Measurements from ENCODE around the gene ZNF829.

ZNF829 gene

DNA sequence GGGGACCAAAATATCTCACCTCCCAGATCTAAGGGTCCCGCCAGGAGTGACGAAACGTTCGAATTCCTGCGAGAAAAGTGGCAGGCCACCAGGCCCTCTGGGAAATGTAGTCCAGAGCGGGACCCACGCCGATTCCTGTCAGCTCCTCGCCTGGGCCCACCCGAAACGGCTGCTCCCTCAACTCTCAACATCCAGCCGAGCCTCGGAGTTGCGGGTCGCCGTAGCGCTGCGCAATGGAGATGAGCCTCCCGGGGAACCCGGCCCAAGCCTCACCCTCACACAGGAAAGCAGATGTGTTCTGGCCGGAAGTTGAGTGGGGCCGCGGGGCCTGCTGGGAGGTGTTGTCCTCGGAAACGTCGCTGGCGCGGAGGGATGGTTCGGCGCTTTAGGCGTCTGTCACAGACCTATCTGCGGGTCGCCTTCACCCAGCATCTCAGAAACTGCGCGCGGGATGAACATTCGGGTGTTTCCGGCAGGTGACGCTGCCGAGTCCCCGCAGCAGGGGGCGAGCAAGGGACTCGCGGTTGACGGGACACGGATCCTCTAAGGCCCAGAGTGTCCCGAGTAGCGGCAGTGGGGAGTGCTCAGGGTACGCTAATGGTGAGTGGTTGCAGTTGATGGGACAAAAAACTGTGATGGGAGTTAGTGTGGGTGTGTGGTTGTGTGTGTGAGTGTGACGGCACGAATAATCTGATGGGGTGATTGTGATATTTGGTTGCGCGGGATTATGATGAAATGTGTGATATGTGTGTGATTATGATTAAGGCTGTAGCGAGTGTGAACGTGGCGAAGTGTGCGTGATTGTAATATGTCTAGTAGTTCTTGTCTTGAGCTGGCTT is at the start of gene ZNF829, which contains the start of gene ZNF568:
Gene ZNF829, minus strand, starts transcription at position 300 of the 839 bp plus-strand sequence. CDS start 1,124 bp downstream, outside the sequence.
Gene ZNF568, plus strand, starts transcription at position 341 of the 839 bp plus-strand sequence. CDS start 6,439 bp downstream, outside the sequence.
- DNase-seq, result peak; percentile 62 to 96 (median 88)

- DNase-seq, result no peak
Measured at GRCh38 chr19:36963280-36963679, 47.2 kb upstream of the ZNF829 start.

DNA sequence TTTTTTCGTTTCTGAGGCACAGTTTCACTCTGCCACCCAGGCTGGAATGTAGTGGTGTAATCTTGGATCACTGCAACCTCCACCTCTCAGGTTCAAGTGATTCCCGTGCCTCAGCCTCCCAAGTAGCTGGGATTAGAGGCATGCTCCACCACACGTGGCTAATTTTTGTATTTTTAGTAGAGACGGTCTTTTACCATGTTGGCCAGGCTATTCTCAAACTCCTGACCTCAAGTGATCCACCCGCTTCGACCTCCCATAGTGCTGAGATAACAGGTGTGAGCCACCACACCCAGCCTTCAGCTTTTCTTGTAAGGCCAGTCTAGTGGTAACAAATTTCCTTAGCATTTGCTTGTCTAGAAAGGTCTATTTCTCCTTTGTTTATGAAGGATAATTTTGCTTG is 46.3 kb upstream of the ZNF829 start:
- DNase-seq, result no peak

DNA sequence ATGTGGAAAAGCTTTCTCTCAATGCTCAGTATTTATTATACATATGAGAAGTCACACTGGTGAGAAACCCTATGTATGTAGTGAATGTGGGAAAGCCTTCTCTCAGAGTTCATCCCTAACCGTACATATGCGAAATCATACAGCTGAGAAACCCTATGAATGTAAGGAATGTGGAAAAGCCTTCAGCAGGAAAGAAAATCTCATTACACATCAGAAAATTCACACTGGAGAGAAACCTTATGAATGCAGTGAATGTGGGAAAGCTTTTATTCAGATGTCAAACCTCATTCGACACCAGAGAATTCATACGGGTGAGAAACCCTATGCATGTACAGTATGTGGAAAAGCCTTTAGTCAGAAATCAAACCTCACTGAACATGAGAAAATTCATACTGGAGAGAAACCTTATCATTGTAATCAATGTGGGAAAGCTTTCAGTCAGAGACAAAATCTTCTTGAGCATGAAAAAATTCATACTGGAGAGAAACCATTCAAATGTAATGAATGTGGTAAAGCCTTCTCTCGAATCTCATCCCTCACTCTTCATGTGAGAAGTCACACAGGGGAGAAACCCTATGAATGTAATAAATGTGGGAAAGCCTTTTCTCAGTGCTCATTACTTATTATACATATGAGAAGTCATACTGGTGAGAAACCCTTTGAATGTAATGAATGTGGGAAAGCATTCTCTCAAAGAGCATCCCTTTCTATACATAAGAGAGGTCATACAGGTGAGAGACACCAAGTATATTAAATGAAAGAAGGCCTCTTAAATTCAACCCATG is 34.4 kb upstream of the ZNF829 start:
- DNase-seq, result no peak

DNA sequence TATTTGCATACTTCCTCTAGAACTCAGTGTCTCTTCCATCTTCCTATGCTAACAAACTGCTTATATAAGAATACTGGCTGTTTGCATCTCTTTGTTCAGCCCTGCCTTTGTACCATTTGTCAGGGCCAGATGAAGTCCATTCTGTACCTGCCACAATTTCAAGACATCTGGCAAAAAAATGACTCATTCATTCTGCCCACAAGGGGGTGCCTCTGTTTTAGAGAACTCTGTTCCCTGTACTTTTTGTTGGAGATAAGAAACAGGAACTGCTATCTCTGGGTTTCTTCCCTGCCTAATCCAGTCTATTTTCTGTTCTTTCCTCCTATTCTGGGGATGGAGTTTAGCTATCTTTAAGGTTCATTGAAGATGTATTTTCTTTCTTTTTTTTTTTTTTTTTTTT is 23.1 kb upstream of the ZNF829 start:
- DNase-seq, result no peak

DNA sequence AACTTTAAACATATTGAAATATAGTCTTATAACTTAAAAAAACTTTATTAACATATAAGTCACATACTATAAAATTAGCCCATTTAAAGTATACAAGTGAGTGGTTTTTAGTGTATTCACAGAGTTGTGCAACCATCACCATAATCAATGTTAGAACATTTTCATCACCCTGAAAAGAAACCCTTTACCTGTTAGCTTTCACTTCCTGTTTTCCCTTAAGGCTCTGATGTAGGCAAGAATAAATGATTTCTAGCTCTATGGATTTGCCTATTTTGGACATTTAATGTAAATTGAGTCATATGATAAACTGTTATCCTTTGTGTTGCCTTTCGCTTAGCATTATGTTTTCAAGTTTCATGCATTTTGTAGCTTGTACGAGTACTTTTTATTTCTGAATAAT is 15.6 kb upstream of the ZNF829 start:
- no peak for DNase-seq

DNA sequence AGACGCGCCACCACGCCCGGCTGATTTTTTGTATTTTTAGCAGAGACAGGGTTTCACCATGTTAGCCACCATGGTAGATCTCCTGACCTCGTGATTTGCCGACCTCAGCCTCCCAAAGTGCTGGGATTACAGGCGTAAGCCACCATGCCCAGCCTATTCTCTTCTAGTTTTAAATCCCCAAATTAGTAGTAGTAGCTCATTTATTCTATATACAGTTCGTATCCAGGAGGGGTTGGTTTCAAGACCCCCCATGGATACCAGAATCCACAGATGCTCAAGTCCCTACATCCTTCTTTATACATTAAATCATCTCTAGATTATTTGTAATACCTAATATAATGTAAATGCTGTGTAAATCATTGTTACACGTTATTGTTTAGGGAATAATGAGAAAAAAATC is 2.0 kb upstream of the ZNF829 start:
- DNase-seq, result no peak

- DNase-seq, result peak in 3 of 14 donors; percentile 6 to 12 (median 8)
Measured at GRCh38 chr19:36916991-36917390, 900 bp upstream of the ZNF829 start.

DNA sequence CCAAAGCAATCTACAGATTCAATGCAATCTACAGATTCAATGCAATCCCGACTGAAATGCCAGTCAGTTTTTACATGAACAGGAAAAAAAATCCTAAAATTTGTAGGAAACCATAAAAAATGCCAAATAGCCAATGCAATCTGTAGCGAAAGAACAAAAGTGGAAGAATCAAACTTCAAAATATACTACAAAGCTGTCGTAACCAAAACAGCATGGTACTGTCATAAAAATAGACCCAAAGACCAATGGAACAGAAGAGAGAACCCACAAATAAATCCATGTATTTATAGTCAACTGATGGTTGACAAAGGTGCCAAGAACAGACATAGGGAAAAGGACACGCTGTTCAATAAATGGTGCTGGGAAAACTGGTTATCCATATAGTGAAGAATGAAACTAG is 17.7 kb downstream of the ZNF829 start:
- no peak for DNase-seq

DNA sequence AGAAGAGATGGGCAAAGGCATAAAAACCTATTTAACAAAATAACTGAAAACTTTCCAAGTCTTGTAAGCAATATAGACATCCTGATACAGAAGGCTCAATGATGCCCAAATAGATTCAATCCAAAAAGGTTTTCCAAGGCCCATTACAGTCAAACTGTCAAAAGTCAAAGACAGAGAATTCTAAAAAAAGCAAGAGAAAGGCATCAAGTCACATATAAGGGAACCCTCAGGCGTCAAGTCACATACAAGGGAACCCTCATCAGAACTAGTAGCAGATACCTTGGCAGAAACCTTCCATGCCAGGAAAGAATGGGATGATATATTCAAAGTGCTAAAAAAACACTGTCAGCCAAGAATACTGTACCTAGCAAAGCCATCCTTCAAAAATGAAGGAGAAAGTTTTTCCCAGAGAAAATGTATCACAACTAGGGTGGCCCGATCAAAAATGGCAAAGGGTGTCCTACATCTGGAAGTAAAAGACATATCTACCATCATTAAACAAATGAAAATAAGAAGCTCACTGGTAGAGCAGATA is 21.2 kb downstream of the ZNF829 start:
- no peak for DNase-seq

DNA sequence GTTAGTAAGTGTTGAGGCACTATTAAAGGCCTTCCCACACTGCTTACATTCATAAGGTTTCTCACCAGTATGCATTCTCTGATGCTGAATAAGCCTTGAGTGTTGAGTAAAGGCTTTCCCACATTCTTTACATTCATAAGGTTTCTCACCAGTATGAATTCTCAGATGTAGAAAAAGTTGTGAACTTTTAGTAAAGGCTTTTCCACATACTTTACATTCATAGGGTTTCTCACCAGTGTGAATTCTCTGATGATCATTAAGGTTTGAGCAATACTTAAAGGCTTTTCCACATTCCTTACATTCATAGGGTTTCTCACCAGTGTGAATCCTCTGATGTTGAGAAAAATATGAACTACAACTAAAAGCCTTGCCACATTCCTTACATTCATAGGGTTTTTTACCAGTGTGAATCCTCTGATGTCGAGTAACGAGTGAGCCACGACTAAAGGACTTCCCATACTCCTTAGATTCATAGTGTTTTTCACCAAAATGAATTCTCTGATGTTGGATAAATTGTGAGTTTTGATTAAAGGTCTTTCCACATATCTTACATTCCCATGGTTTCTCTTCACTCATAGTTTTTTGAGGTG is 24.2 kb downstream of the ZNF829 start:
- no peak for DNase-seq

GRCh38 chr19:36876993-36877938 is 38.8 kb downstream of the ZNF829 start:
- DNase-seq, result no peak

- no peak for DNase-seq
Measured at GRCh38 chr19:36851898-36852297, 64.2 kb downstream of the ZNF829 start.

DNA sequence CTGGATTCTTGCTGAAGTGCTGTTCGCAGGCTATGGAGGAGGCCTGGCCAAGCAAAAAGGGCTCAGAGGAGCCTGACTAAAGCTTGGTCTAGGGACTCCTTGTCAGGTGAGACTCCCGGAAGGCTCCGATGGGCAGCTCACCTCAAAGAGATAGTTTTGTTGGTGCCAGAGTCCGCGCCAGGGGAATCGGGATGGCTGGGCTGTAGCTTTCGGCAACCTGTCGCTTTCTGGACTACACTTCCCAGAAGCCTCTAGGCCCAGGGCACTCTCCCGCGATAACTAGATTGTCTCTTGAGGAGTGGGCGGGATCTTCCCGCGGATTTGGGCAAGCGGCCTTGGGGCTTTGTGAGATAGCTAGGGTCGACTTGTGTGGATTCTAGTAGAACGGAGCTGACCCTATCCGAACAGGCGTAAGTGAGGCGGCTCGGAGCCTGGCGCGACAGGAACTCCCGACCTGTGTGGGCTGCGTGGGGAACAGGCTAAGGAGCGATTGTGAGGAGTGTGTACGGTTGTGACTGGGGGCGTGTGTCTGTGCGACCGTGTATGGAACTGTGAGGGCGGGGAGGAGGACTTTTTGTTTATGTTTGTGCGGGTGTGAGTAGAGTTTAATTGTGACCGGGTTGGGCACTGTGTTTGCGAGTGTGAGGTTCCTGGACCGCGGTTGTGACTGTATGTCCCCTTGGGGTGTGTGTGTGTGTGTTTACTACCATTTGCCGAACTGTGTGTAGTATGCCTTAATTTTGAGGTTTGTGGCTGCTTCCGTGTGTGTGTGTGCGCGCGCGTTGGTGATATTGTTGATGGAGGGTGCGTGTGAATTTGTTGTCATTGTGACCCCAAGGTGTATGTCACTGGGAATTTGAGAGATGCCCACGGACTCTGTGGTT is 65.3 kb downstream of the ZNF829 start, which contains the start of gene ZNF345:
Gene ZNF345, plus strand, starts transcription at position 318 of the 884 bp plus-strand sequence. CDS start 25,955 bp downstream, outside the sequence.
- DNase-seq, result peak in 13 of 14 donors; percentile 56 to 93 (median 86)

GRCh38 chr19:36849701-36850558 is 66.2 kb downstream of the ZNF829 start:
- DNase-seq, result peak; percentile 38 to 91 (median 84)

DNA sequence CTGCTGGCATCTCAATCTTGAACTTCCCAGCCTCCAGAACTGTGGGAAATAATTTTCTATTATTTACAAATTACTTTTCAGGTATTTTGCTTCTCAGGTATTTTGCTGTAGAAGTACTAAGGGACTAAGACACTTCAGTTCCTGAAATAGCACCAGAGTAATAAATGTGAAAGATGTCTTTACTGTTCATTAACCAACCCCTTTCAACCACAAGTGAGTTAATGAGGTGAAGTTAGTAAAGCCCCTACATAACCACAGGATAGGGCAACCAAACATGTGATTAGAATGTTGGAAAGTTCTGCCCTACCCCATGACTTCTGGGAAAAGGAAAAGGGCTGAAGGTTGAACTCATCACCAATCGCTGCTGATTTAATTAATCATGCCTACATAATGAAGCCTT is 68.1 kb downstream of the ZNF829 start:
- peak in 1 of 14 donors; percentile 1 for DNase-seq

GRCh38 chr19:36838784-36839324 is 77.2 kb downstream of the ZNF829 start:
- DNase-seq, result peak in 1 of 14 donors; percentile 77

Measured in C1 segment of cervical spinal cord (tissue), 14 donors.